ENCODE data around the gene PREB. TPM values are rescaled to one million over a fixed set of nuclear protein-coding genes. Genes with fewer than 3 reads are reported as not detected.

Gene PREB
- total RNA-seq, 4 donors from 2014 or later, result 117 to 197 (median 154) TPM

GRCh38 chr2:27162151-27163121, 28.0 kb upstream of the PREB start:
- H3K27me3 ChIP-seq, result no peaks in the 10 kb centered on the region
- no peaks in the 10 kb centered on the region for H3K4me1 ChIP-seq
- in situ Hi-C loops (cut with MboI; ENCODE audit: low sequenced_read_pairs in 4 of 4), result no loop called here
- no peaks in the 10 kb centered on the region for H3K36me3 ChIP-seq
- H3K27ac ChIP-seq, result no peak overlapping the region
- no peak for TF ChIP-seq CTCF (IDR thresholded peaks at IDR 0.05 in 4 of 5, conservative IDR thresholded peaks at IDR 0.05 in 1 of 5)
- no peak for TF ChIP-seq POLR2A (IDR thresholded peaks at IDR 0.05)
- DNase-seq (no peak), ATAC-seq (no peak)
- H3K9me3 ChIP-seq, result no peaks in the 10 kb centered on the region
- intact Hi-C loops (cut with DNase I; ENCODE audit: low total_unique reads), result no loop called here
- H3K4me3 ChIP-seq, result no peak overlapping the region

- no peak for DNase-seq
- Histone ChIP-seq H3K9me3 (no peaks in the 10 kb centered on the region), H3K4me1 (no peaks in the 10 kb centered on the region), H3K4me3 (no peak overlapping the region), H3K36me3 (no peaks in the 10 kb centered on the region), H3K27me3 (no peaks in the 10 kb centered on the region), H3K27ac (no peak overlapping the region)
- ATAC-seq, result no peak
- in situ Hi-C loops (cut with MboI; ENCODE audit: low sequenced_read_pairs in 4 of 4), result no loop called here
- intact Hi-C loops (cut with DNase I; ENCODE audit: low total_unique reads), result no loop called here
- no peak for TF ChIP-seq POLR2A (IDR thresholded peaks at IDR 0.05)
- no peak for TF ChIP-seq CTCF (IDR thresholded peaks at IDR 0.05 in 4 of 5, conservative IDR thresholded peaks at IDR 0.05 in 1 of 5)
Measured at GRCh38 chr2:27160191-27160590, 25.8 kb upstream of the PREB start.

DNA sequence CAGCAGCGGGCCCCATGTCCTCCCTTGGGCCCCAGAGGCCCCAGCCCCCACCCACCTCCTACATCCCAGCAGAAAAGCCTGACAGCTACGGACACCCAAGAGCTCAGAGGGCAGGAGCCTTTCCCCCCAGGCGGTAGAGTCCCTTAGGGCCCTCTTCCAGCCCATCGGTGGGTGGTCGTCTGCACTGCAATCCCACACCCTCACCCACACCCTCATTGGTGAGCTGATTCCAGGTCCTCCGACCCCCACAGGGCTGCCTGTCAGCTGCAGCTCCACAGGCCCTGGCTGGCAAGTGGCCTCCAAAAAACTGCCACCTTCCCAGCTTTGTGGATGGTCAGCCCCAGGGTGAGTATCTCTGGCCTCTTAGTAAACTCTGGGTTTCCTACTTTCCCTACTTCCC, 24.8 kb upstream of the PREB start:
- DNase-seq (no peak), ATAC-seq (no peak)
- no peaks in the 10 kb centered on the region for H3K9me3 ChIP-seq
- H3K4me1 ChIP-seq, result no peaks in the 10 kb centered on the region
- H3K4me3 ChIP-seq, result no peak overlapping the region
- no peak for TF ChIP-seq CTCF (IDR thresholded peaks at IDR 0.05 in 4 of 5, conservative IDR thresholded peaks at IDR 0.05 in 1 of 5)
- TF ChIP-seq POLR2A (IDR thresholded peaks at IDR 0.05), result no peak
- intact Hi-C loops (cut with DNase I; ENCODE audit: low total_unique reads) (no loop called here), in situ Hi-C loops (cut with MboI; ENCODE audit: low sequenced_read_pairs in 4 of 4) (no loop called here)
- H3K27me3 ChIP-seq, result no peaks in the 10 kb centered on the region
- no peak overlapping the region for H3K27ac ChIP-seq
- H3K36me3 ChIP-seq, result no peaks in the 10 kb centered on the region

- H3K27me3 ChIP-seq, result no peaks in the 10 kb centered on the region
- intact Hi-C loops (cut with DNase I; ENCODE audit: low total_unique reads) (no loop called here), in situ Hi-C loops (cut with MboI; ENCODE audit: low sequenced_read_pairs in 4 of 4) (no loop called here)
- no peaks in the 10 kb centered on the region for H3K4me1 ChIP-seq
- no peak overlapping the region for H3K27ac ChIP-seq
- H3K36me3 ChIP-seq, result no peaks in the 10 kb centered on the region
- H3K4me3 ChIP-seq, result no peak overlapping the region
- TF ChIP-seq CTCF (IDR thresholded peaks at IDR 0.05 in 4 of 5, conservative IDR thresholded peaks at IDR 0.05 in 1 of 5) (no peak), POLR2A (IDR thresholded peaks at IDR 0.05) (no peak)
- ATAC-seq (no peak), DNase-seq (no peak)
- H3K9me3 ChIP-seq, result no peaks in the 10 kb centered on the region
Measured at GRCh38 chr2:27158468-27158867, 24.0 kb upstream of the PREB start.
